Central memory CD4-positive, alpha-beta T cell (primary cell): Measurements from ENCODE around the gene ABCG1.

ENCODE experiments used
- DNase-seq: peaks from one replicate; pipeline ENCODE4 v3.0.0; 2022

ABCG1 gene

DNA sequence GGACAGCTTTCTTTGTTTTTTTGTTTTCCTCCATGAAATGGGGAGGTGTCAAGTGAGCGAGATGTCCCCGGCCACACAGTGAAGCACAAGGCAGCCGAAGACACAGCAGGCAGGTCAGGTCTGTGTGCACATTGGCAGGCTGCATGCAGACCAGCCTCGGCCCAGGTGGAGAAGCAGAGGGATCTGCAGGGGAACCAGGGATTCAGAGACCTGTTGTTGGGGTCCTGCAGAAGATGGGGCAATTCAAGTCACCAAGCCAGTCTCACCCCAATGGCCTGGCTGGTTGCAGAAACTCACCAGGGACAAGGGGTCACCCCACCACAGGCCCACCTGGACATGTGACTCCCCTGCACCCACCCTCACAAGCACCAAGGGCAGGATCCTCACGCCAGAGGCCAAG is 4.0 kb upstream of the ABCG1 start:
- DNase-seq, result no peak

GRCh38 chr21:42215942-42216725 is 2.8 kb upstream of the ABCG1 start:
- DNase-seq, result no peak

GRCh38 chr21:42216726-42217572 is 2.0 kb upstream of the ABCG1 start:
- DNase-seq, result no peak

DNA sequence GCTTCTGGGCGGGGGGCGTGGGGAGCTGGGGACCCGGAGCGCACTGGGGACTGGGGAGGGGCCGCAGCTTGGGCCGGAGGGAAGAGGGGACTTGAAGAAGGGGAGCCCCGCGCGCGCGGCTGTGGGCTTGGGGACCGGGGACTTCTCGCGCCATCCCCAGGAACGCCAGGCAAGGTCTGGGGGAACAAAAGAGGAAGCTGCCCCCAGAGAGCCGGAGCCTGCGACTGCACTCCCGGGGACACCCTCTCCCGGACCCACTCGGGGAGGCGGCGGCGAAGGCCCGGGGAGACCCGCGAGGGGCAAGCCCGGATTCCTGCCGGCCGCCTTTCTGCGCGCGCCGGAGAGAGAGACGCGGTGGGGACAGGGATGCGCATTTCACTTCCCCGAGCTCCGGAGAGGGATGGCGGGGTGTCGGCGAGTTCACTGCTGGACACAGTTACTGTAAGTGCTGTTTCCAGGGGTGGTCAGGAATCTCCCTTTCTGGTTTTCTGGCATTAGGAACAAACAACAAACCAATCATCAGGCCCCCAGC is 732 bp downstream of the ABCG1 start:
- DNase-seq, result no peak

DNA sequence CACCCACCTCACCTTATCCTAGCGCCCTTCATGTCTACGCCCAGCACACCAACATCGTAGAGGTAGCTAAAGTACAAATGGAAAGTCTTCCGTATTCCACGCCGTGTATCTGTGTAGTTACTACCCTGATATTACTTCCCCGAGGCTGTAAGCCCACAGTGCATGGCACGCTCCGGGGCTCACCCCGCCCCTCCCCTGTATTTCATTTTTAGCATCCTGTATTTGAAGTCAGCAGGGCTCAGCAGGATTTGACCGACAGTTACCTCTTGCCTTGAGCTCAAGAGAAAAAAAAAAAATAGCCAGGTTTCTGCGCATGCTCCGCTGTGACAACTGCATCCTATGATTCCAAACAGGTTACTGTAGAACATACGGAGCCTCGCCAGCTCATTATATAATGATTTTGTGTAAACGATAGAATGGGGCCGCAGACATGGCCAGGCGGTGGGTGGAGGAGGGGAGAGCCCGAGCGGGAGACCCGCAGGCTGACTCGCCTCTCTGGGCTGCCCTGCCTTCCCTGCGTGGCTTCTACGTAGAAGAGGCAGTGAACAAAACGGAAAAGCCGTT is 1.3 kb downstream of the ABCG1 start:
- peak; percentile 92 for DNase-seq

GRCh38 chr21:42221581-42222345 is 2.8 kb downstream of the ABCG1 start:
- no peak for DNase-seq

GRCh38 chr21:42222386-42222785 is 3.4 kb downstream of the ABCG1 start:
- no peak for DNase-seq

GRCh38 chr21:42222821-42223390 is 4.0 kb downstream of the ABCG1 start:
- no peak for DNase-seq

- DNase-seq, result no peak
Measured at GRCh38 chr21:42223826-42224575, 5.1 kb downstream of the ABCG1 start.

DNA sequence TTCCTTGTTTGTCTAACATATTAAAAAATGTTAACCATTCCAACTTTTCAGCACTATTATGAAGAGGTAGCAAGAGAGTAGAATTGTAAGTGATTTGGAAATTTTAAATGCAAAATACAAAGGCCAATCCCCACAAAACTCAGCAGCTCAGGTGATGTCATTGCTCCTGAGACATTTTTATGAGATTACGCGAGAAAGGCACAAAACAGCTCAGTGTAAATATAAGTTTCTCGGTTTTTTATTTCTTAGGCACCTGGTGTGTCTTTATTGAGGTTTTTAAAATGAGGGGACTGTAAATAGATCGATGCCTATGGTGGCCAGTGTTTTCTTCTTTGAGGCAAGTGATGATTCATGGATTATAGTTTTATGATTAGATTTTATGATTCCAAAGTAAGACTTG is 6.1 kb downstream of the ABCG1 start:
- DNase-seq, result no peak

- DNase-seq, result no peak
Measured at GRCh38 chr21:42225571-42226155, 6.7 kb downstream of the ABCG1 start.

- DNase-seq, result no peak
Measured at GRCh38 chr21:42226626-42227025, 7.7 kb downstream of the ABCG1 start.

DNA sequence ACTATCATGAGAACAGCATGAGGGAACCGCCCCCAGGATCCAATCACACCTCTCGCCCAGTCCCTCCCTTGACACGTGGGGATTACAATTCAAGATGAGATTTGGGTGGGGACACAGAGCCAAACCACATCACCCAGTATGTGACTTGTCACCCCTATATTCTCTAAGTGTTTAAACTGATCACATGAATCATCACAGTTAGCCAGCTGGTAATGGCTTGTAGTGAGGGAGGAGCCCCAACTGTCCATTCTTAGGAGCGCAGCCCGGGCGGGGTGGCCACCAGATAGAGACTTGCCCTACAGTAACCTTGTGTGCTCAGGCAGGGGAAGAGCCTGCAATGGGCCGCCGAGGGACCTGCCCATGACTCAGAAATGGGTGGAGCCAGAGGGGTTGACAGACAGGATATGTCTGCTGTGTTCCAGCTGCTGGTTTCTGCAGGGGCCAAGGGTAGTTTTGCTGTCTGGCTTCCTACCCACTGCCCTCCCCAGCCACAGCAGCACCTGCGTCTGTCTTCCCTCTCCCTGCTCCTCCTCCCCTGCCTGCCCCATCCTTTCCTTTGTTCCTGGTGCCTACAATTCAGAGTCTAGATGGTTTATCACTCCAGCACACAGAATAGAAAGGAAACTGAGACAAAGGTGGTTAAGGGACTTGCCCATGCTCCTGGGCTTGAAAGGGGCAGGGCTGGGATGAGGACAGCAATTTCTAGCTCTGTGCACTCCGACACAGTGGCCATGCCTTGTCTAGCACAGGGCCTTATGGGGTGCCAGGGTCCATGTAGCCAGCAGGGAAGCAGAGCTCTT is 9.2 kb downstream of the ABCG1 start:
- DNase-seq, result peak; percentile 94

- no peak for DNase-seq
Measured at GRCh38 chr21:42228709-42229220, 9.8 kb downstream of the ABCG1 start.

- no peak for DNase-seq
Measured at GRCh38 chr21:42229676-42230075, 10.7 kb downstream of the ABCG1 start.

DNA sequence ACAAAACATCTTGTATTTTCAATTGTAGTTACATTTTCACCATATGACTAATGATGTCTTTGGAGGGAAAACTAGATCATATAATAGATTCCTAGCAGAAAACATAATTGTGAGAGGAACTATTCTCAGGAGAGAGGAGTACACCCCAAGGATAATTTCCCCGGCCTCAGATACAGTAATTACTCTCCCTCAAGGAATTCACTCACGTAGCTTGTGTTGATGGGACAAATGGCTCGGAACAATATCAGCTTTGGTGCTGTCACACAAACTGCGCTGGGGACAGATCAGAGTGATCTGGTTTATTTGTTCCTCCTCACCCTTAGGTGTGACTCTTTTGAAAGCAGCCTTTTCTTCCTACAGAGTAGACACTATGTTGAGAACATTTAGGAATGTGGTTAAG is 11.2 kb downstream of the ABCG1 start:
- DNase-seq, result no peak

GRCh38 chr21:42230636-42231035 is 11.7 kb downstream of the ABCG1 start:
- DNase-seq, result no peak

- no peak for DNase-seq
Measured at GRCh38 chr21:42231756-42232155, 12.8 kb downstream of the ABCG1 start.

- no peak for DNase-seq
Measured at GRCh38 chr21:42232176-42232825, 13.4 kb downstream of the ABCG1 start.
